Vagina (tissue), 2 donors: ENCODE data around the gene BIRC5. TPM values are rescaled to one million over a fixed set of nuclear protein-coding genes. Genes with fewer than 3 reads are reported as not detected.

Source experiments
- DNase-seq, 2 donors: peaks; one replicate each; pipeline ENCODE4 v3.0.0-alpha.2; 2017; ENCODE audit errors: extremely low spot score in 2 of 2
- H3K27ac ChIP-seq: fragments of 200-600 bp; sonication (generic); one replicate; pipeline ENCODE4 v1.5.1; 2019
- H3K27me3 ChIP-seq: fragments of 200-600 bp; sonication (generic); one replicate; pipeline ENCODE4 v1.5.1; 2019
- H3K36me3 ChIP-seq, 2 donors: fragments of 200-600 bp; sonication (generic); one replicate each; pipeline ENCODE4 v1.5.1; 2017 to 2019
- H3K4me1 ChIP-seq: fragments of 200-600 bp; sonication (generic); one replicate; pipeline ENCODE4 v1.5.1; 2019
- H3K4me3 ChIP-seq, 2 donors: fragments of 200-600 bp; sonication (generic); 1 replicate in 1 of 2; 2 replicates in 1 of 2; pipeline ENCODE4 v1.5.1; 2016 to 2019
- H3K9me3 ChIP-seq: fragments of 200-600 bp; sonication (generic); one replicate; pipeline ENCODE4 v1.5.1; 2019
- CTCF ChIP-seq, 3 experiments: fragments of 450-650 bp in 2 of 3; fragments of 200-600 bp in 1 of 3; sonication (generic) in 1 of 3; IDR thresholded peaks; one replicate each; pipeline ENCODE4 v1.5.1; 2017 to 2019; ENCODE audit warnings: antibody characterized with exemption in 3 of 3, mild to moderate bottlenecking in 2 of 3, moderate library complexity in 2 of 3
- POLR2A ChIP-seq, 2 donors: fragments of 450-650 bp; IDR thresholded peaks; one replicate each; pipeline ENCODE4 v1.6.1; 2017; ENCODE audit warnings: antibody characterized with exemption in 2 of 2, mild to moderate bottlenecking in 2 of 2, moderate library complexity in 2 of 2
- POLR2AphosphoS5 ChIP-seq, 2 donors: sonication (generic); formaldehyde crosslinking; IDR thresholded peaks; one replicate each; pipeline ENCODE4 v1.9.0; 2017; ENCODE audit warnings: antibody characterized with exemption in 2 of 2, mild to moderate bottlenecking in 2 of 2, low read depth in 1 of 2; ENCODE audit not compliant: insufficient read depth in 1 of 2
- intact Hi-C: fragments of 100-400 bp; cut with DNase I; formaldehyde crosslinking; loops from one replicate; pipeline ENCODE4 v1.15.1; 2023
- total RNA-seq: library from RNA; depleted of rRNA; stranded (reverse); fragments of >200 nt; gene quantifications from one replicate; pipeline ENCODE4 v1.2.3, GENCODE V29; 2016

BIRC5 gene
- total RNA-seq, 1 donor from 2014 or later, result 3.4 TPM

- intact Hi-C loops, result no loop called here
- peak overlapping the region; percentile 79 for H3K27ac ChIP-seq
- H3K36me3 ChIP-seq, result no peaks in the 10 kb centered on the region
- H3K9me3 ChIP-seq, result no peaks in the 10 kb centered on the region
- no peaks in the 10 kb centered on the region for H3K27me3 ChIP-seq
- no peak for DNase-seq
- TF ChIP-seq POLR2AphosphoS5 (IDR thresholded peaks at IDR 0.05; ENCODE audit: insufficient read depth in 1 of 2, low read depth in 1 of 2), result no peak
- TF ChIP-seq CTCF (IDR thresholded peaks at IDR 0.05), result no peak
- no peak for TF ChIP-seq POLR2A (IDR thresholded peaks at IDR 0.05)
- H3K4me1 ChIP-seq, result peaks cover 74% of the 10 kb centered on the region
- H3K4me3 ChIP-seq, result no peak overlapping the region
Observed at GRCh38 chr17:78173097-78173715, 40.8 kb upstream of the BIRC5 start.

- peaks cover 67% of the 10 kb centered on the region for H3K4me1 ChIP-seq
- H3K27me3 ChIP-seq, result no peaks in the 10 kb centered on the region
- DNase-seq, result no peak
- no peaks in the 10 kb centered on the region for H3K9me3 ChIP-seq
- intact Hi-C loops, result no loop called here
- H3K36me3 ChIP-seq, result no peaks in the 10 kb centered on the region
- H3K27ac ChIP-seq, result peak overlapping the region; percentile 79
- no peak overlapping the region for H3K4me3 ChIP-seq
- TF ChIP-seq POLR2AphosphoS5 (IDR thresholded peaks at IDR 0.05; ENCODE audit: insufficient read depth in 1 of 2, low read depth in 1 of 2) (peak; percentile 40 to 62), CTCF (IDR thresholded peaks at IDR 0.05) (peak in 1 of 3 experiments; percentile 20), POLR2A (IDR thresholded peaks at IDR 0.05) (no peak)
Observed at GRCh38 chr17:78174346-78174869, 39.6 kb upstream of the BIRC5 start.

- H3K4me1 ChIP-seq, result peaks cover 60% of the 10 kb centered on the region
- H3K4me3 ChIP-seq, result no peak overlapping the region
Observed at GRCh38 chr17:78174870-78175642, 39.0 kb upstream of the BIRC5 start.

GRCh38 chr17:78175643-78175981, 38.4 kb upstream of the BIRC5 start:
- TF ChIP-seq POLR2A (IDR thresholded peaks at IDR 0.05), result no peak
- no peak for TF ChIP-seq POLR2AphosphoS5 (IDR thresholded peaks at IDR 0.05; ENCODE audit: insufficient read depth in 1 of 2, low read depth in 1 of 2)
- no peak for TF ChIP-seq CTCF (IDR thresholded peaks at IDR 0.05)
- DNase-seq, result no peak
- intact Hi-C loops, result loop anchor here (5.0 kb wide), 2 partner anchors 48 to 63 kb away; partner anchors contain the start of gene TMC6
- Histone ChIP-seq H3K27me3 (no peaks in the 10 kb centered on the region), H3K36me3 (no peaks in the 10 kb centered on the region), H3K4me1 (peaks cover 58% of the 10 kb centered on the region), H3K9me3 (no peaks in the 10 kb centered on the region), H3K27ac (no peak overlapping the region), H3K4me3 (no peak overlapping the region)

More at GRCh38 chr17:78174870-78175642, 39.0 kb upstream of the BIRC5 start:
- no peak for DNase-seq
- TF ChIP-seq POLR2A (IDR thresholded peaks at IDR 0.05) (no peak), CTCF (IDR thresholded peaks at IDR 0.05) (no peak), POLR2AphosphoS5 (IDR thresholded peaks at IDR 0.05; ENCODE audit: insufficient read depth in 1 of 2, low read depth in 1 of 2) (no peak)
- no peaks in the 10 kb centered on the region for H3K9me3 ChIP-seq
- H3K27me3 ChIP-seq, result no peaks in the 10 kb centered on the region
- H3K27ac ChIP-seq, result peak overlapping the region; percentile 79
- intact Hi-C loops, result loop anchor here (5.0 kb wide), 2 partner anchors 48 to 63 kb away; partner anchors contain the start of gene TMC6
- H3K36me3 ChIP-seq, result no peaks in the 10 kb centered on the region
